Embryonic facial prominence (tissue), 1 donor: ENCODE measurements around the gene A3GALT2.

Experiments
- DNase-seq: peaks from one replicate; pipeline ENCODE4 v3.0.0-alpha.2; 2016; ENCODE audit errors: extremely low spot score

A3GALT2 gene

GRCh38 chr1:33320619-33321165 is at the start of gene A3GALT2:
Gene A3GALT2, minus strand, starts transcription at chr1:33321098. Its CDS starts 0 bp downstream, at chr1:33321098.
- no peak for DNase-seq

- no peak for DNase-seq
These were observed 49.4 kb upstream of the A3GALT2 start for GRCh38 chr1:33370301-33370700.

DNA sequence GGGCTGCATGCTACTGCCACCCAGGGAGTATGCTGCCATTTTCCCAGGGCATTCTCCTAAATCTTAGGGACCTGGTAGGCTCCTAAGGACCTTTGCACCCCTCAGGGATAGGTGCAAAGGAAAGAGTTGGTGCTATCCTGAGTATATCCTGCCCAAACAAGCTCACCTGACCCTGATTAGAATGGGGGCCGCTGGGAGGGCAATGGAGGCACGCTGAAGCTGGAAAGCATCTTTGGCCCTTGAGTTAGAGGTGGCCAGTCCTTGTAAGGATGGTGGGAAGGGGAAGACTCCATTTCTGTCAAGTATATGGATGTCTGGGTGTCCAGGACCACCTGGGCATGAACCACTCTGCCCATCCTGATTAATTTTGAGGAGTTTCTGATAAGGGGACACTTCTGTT is 48.9 kb upstream of the A3GALT2 start:
- DNase-seq: no peak

DNA sequence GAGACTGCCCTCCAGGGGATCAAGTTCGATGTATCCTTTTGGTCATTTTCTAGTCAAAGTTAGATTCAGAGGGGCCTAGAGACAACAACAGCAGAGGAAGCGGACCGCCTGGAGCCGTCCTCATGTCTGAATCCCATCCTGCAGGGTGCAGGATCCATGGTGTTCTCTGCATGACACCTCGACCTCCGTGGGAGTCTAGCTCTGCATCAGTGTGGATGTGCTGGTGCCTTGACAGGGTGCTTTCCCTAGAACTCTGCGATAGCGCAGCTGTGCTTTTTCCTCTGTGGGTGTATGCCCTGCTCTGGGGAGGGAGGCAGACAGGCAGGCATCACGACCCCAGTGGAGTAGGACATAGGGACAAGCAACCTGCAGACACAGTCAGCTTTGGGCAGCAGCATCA is 48.2 kb upstream of the A3GALT2 start:
- no peak for DNase-seq

GRCh38 chr1:33368431-33368830 is 47.5 kb upstream of the A3GALT2 start:
- no peak for DNase-seq

- peak; percentile 67 for DNase-seq
These were observed 46.8 kb upstream of the A3GALT2 start for GRCh38 chr1:33367485-33368405.

- no peak for DNase-seq
These were observed 46.0 kb upstream of the A3GALT2 start for GRCh38 chr1:33366762-33367484.

GRCh38 chr1:33365560-33365997 is 44.7 kb upstream of the A3GALT2 start:
- no peak for DNase-seq

DNA sequence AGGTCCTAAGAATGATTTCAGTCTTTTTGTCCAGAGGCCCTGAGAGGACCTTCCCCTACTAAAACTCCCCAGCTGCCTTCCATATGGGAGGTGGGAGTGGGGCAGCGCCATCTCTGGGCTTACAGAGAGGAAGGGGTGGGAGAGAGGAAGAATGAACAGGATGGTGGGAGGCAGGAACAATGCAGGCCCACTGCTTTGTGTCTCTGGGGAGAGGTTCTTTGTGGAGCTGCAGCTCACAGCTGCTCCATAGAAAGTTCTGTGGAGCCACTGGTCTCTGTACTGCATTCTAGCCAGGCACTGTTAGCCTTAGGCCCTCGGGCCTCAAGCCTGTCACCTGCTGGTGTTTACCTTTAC is 43.6 kb upstream of the A3GALT2 start:
- no peak for DNase-seq

DNA sequence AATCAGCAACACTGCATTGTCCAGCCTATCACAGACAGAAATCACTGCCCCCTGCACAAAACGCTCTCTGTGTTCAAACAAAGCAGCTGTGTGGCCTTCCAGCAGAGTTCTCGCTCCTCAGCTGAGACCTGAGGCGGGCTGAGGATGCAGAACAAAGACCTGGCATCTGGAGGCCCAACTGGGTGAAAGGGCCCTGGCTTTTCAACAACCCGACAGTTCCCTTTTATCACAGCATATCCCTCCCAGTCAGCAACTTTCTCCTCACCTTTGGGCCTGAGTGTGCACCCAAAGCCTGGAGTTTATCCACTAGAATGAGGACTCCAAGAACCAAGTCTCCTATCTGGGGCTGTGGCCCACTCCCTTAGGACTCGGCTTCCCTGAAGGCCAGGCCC is 42.6 kb upstream of the A3GALT2 start:
- no peak for DNase-seq

GRCh38 chr1:33363021-33363420 is 42.1 kb upstream of the A3GALT2 start:
- DNase-seq: no peak

DNA sequence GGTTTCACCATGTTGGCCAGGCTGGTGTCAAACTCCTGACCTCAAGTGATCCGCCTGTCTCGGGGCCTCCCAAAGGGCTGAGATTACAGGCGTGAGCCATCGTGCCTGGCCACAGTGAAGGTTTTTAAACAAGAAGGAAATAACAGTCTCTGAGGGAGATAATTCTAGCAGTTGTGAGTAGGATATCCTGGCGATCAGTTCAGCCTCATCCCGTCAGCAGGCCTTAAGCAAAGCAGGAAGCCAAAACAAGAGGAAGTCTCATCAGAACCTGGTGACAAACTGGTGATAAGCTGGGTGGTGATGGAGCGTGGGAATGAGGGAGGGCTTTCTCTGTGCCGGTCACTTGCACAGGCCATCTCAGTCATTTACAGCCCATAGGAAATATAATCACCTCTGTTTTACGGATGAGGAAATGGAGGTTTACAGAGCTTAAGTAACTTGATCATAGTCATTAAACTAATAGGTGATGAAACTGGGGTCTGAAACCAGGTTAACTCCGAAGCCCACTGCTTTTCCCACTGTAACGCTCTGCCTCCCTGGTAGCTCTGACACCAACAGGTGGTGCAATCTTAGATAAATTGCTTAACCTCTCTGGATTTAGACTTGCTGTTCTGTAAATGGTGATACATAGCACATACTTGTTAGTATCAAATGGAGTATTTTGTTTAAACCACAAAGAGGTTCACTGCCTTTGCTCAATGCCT is 40.8 kb upstream of the A3GALT2 start:
- DNase-seq: no peak

DNA sequence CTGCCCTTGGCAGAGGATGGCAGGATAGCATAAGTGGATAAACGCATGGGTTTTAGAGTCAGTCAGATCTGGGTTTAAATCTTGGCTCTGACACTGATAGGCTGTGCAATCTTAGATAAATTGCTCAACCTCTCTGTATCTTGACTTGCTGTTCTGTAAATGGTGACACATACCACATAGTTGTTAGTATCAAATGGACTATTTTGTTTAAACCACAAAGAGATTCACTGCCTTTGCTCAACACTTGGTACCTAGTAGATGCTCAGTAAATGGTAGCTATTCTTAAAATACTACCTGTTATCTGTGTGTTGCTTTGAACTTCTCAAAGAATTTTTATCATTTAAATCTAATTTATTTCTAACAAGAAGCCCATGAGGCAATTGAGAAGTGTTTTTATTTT is 39.5 kb upstream of the A3GALT2 start:
- DNase-seq: no peak

DNA sequence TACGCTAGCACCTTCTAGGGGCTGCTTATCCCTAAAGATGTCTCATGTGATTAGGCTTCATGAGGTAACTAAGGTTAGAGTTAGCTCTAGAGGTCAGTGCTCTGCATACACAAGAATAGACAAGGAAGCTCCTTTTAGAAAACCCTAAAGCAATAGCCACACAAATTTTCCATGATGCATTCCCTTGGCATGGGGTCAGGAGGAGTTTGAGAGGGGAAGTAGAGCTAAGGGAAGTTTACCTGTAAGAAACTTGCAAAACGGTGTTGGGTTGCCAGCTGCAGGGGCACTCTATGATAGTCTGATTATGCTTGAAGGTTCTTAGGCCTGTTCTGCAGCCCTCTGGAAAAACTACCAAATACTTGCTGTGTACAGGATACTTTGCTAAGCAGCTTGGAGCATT is 39.0 kb upstream of the A3GALT2 start:
- DNase-seq: no peak

DNA sequence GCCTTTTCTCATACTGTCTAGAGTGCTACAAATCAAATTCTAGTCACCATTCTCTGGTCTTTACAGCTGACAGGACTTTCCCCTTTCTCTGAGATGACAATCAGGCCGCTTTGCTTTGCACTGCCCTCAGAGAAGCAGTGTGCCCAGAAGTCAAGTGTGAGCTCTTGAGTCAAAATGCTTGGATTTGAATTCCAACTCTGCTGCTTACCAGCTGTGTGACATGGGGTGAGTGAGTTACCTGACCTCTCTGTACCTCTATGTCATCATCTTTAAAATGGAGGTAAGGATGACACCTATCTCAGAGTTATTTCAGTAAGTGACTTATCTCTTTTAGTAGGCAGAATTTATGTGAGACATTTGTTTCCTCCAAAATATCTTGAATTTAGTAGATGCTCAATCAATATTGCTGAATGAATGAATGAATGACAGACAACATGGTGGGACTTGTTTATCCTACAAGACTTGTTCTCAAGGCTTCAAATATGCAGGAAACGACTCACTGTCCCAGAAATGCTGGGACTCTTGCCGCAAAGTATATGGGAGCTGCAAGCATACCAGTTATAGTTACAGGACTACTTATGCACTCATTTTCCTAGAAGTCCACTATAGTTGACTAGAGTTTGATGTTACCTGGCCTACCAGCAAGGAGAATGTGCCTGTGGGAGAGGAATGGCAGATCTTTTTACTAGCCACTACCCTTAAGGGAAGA is 38.1 kb upstream of the A3GALT2 start:
- no peak for DNase-seq

DNA sequence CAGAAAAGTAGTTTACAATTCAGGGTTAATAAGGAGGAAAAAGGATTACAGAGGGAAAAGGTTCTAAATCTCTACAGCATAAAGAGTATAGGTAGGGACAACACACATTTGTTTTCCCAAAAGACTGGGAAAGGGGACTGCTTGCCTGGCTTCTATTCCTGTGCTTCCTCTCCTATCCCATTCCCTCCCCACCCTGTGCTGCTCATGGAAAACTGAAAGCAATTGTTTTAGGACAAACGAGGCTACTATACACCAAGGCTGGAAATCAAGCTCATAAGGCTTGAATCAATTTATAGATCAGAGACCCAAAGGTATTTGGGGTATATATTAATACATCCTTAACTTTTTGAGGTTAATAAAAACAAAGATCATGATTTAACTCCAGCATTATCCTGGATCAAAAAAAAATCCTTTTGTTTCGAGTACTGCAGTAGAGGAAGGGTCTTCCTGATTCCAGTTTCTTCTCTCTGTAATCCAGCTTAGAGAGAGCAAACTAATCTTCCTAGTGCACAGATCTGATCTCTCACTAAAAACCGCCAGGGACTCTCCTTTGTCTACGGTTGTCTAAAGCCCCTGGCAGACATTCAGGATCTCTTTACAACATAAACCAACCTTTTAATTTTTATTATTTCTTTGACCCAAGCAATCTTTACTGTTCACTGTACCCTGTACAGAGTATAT is 37.4 kb upstream of the A3GALT2 start:
- DNase-seq: no peak

- DNase-seq: no peak
These were observed 36.2 kb upstream of the A3GALT2 start for GRCh38 chr1:33357099-33357498.

DNA sequence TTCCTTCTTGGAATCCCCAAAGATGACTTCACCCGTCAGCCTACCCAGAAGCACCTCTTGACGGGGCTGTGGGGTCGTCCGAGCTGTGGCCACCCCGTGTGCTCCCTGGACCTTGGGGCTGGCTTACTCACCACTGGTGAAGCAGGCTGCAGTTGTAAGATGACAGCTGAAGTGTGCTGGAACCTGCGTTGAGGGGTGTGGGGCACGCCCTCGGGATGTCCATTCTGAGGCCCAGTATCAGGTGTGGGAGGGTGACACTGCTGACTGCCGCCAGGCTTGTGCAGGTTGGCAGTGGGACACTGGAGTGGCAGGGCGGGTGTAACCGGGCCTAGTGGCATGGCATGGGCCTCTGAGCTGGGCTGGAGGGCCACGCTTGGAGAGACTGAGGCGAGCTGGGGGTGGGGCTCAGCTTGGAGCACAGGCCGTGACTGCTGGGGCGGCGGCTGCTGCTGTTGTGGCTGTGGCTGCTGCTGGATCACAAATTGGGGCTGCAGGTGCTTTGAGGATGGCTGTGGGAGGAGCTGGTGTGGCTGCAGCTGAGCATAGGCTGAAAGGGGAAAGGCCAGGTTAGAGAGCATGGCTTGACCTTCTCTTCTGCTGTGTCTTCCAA is 33.9 kb upstream of the A3GALT2 start:
- DNase-seq: no peak

GRCh38 chr1:33353531-33353930 is 32.6 kb upstream of the A3GALT2 start:
- no peak for DNase-seq

DNA sequence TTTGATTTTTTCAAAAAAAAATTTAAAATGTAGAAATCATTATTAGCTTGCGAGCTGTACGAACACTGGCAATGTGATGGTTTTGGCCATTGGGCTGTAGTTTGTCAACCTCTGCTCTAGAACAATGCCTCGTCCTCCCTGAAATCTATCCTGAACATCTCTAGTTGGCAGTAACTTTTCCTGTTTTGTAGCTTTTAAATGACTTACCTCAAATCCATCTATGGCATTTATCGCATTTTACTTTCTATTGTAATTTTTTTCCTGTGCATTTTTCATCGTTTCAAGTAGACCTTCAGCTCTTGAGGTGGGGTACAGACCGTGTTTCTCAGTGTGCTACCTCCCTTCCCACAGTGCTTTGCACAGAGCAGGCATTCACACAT is 30.4 kb upstream of the A3GALT2 start:
- no peak for DNase-seq
